Uterus (tissue), 4 donors: ENCODE results near the gene LEF1. TPM values are rescaled to one million over a fixed set of nuclear protein-coding genes. Genes with fewer than 3 reads are reported as not detected.

Experiments
- DNase-seq, 2 donors: peaks; one replicate each; pipeline ENCODE4 v3.0.0-alpha.2; 2019 to 2020
- H3K27ac ChIP-seq, 2 donors: fragments of 200-600 bp; sonication (generic); 1 replicate in 1 of 2; 2 replicates in 1 of 2; pipeline ENCODE4 v1.5.1; 2016 to 2018
- H3K27me3 ChIP-seq, 2 donors: fragments of 200-600 bp; sonication (generic); one replicate each; pipeline ENCODE4 v1.5.1; 2018 to 2019; ENCODE audit warnings: control low read depth in 1 of 2
- H3K36me3 ChIP-seq, 2 donors: fragments of 200-600 bp; sonication (generic); one replicate each; pipeline ENCODE4 v1.5.1; 2019; ENCODE audit warnings: control low read depth in 1 of 2
- H3K4me1 ChIP-seq, 2 donors: fragments of 200-600 bp; sonication (generic); one replicate each; pipeline ENCODE4 v1.5.1; 2018 to 2019; ENCODE audit warnings: control low read depth in 1 of 2
- H3K4me3 ChIP-seq, 2 donors: fragments of 200-600 bp; sonication (generic); 1 replicate in 1 of 2; 2 replicates in 1 of 2; pipeline ENCODE4 v1.5.1; 2018 to 2019; ENCODE audit warnings: mild to moderate bottlenecking in 1 of 2
- H3K9me3 ChIP-seq, 2 donors: fragments of 200-600 bp; sonication (generic); one replicate each; pipeline ENCODE4 v1.5.1; 2019; ENCODE audit warnings: control low read depth in 1 of 2
- CTCF ChIP-seq, 4 experiments: fragments of 200-600 bp in 2 of 4; fragments of 450-650 bp in 2 of 4; sonication (generic) in 2 of 4; IDR thresholded peaks; one replicate each; pipeline ENCODE4 v1.5.1; 2016 to 2019; ENCODE audit warnings: antibody characterized with exemption in 4 of 4, mild to moderate bottlenecking in 2 of 4, moderate library complexity in 1 of 4
- POLR2A ChIP-seq, 2 donors: fragments of 450-650 bp; IDR thresholded peaks; one replicate each; pipeline ENCODE4 v1.6.1; 2016; ENCODE audit warnings: antibody characterized with exemption in 2 of 2, mild to moderate bottlenecking in 1 of 2, moderate library complexity in 1 of 2
- intact Hi-C: fragments of 100-400 bp; cut with DNase I; formaldehyde crosslinking; loops from one replicate; pipeline ENCODE4 v1.15.1; 2023; ENCODE audit warnings: low total_unique reads
- total RNA-seq, 4 donors: library from RNA; depleted of rRNA in 3 of 4; stranded (reverse); fragments of >200 nt in 3 of 4; gene quantifications; one replicate each; pipeline versions ENCODE4 v1.1.0 to v1.2.4, GENCODE V29; 2014 to 2023
- donor health status: DM: yes; HTN: yes; CAD: no.

LEF1 gene
- total RNA-seq, 4 donors from 2014 or later: 27.4 to 49.7 (median 43.7) TPM

GRCh38 chr4:108201774-108202173 lies 33.0 kb upstream of the LEF1 start:
- Histone ChIP-seq H3K36me3 (no peaks in the 10 kb centered on the region), H3K4me1 (no peaks in the 10 kb centered on the region), H3K27ac (no peak overlapping the region), H3K4me3 (no peak overlapping the region), H3K9me3 (no peaks in the 10 kb centered on the region), H3K27me3 (no peaks in the 10 kb centered on the region)
- DNase-seq: no peak
- intact Hi-C loops: no loop called here
- no peak for TF ChIP-seq POLR2A (IDR thresholded peaks at IDR 0.05)
- TF ChIP-seq CTCF (IDR thresholded peaks at IDR 0.05): no peak

GRCh38 chr4:108199881-108200280 lies 31.1 kb upstream of the LEF1 start:
- intact Hi-C loops: no loop called here
- TF ChIP-seq POLR2A (IDR thresholded peaks at IDR 0.05) (no peak), CTCF (IDR thresholded peaks at IDR 0.05) (no peak)
- Histone ChIP-seq H3K27ac (no peak overlapping the region), H3K4me1 (no peaks in the 10 kb centered on the region), H3K36me3 (no peaks in the 10 kb centered on the region), H3K4me3 (no peak overlapping the region), H3K27me3 (no peaks in the 10 kb centered on the region), H3K9me3 (no peaks in the 10 kb centered on the region)
- no peak for DNase-seq

- no peaks in the 10 kb centered on the region for H3K36me3 ChIP-seq
- DNase-seq: no peak
- TF ChIP-seq POLR2A (IDR thresholded peaks at IDR 0.05) (no peak), CTCF (IDR thresholded peaks at IDR 0.05) (no peak)
- no peak overlapping the region for H3K4me3 ChIP-seq
- intact Hi-C loops: no loop called here
- peaks cover 0 to 6% of the 10 kb centered on the region in 2 donors for H3K4me1 ChIP-seq
- H3K27ac ChIP-seq: no peak overlapping the region
- H3K9me3 ChIP-seq: no peaks in the 10 kb centered on the region
- no peaks in the 10 kb centered on the region for H3K27me3 ChIP-seq
Measured at GRCh38 chr4:108193886-108194672, 25.3 kb upstream of the LEF1 start.

GRCh38 chr4:108192935-108193334 lies 24.2 kb upstream of the LEF1 start:
- no peaks in the 10 kb centered on the region for H3K9me3 ChIP-seq
- intact Hi-C loops: no loop called here
- no peak overlapping the region for H3K4me3 ChIP-seq
- peaks cover 0 to 6% of the 10 kb centered on the region in 2 donors for H3K4me1 ChIP-seq
- TF ChIP-seq CTCF (IDR thresholded peaks at IDR 0.05): no peak
- no peak for TF ChIP-seq POLR2A (IDR thresholded peaks at IDR 0.05)
- no peaks in the 10 kb centered on the region for H3K27me3 ChIP-seq
- no peak for DNase-seq
- no peak overlapping the region for H3K27ac ChIP-seq
- no peaks in the 10 kb centered on the region for H3K36me3 ChIP-seq

- TF ChIP-seq CTCF (IDR thresholded peaks at IDR 0.05) (no peak), POLR2A (IDR thresholded peaks at IDR 0.05) (no peak)
- no peaks in the 10 kb centered on the region for H3K9me3 ChIP-seq
- no peak for DNase-seq
- no peaks in the 10 kb centered on the region for H3K27me3 ChIP-seq
- no peak overlapping the region for H3K27ac ChIP-seq
- intact Hi-C loops: no loop called here
- no peaks in the 10 kb centered on the region for H3K36me3 ChIP-seq
- H3K4me1 ChIP-seq: peaks cover 0 to 6% of the 10 kb centered on the region in 2 donors
- H3K4me3 ChIP-seq: no peak overlapping the region
Measured at GRCh38 chr4:108192056-108192455, 23.3 kb upstream of the LEF1 start.
